HG03159 (cell line): ENCODE data around the gene CCDC190.
"Not testable (repeated sequence)": the region's sequence is repeated elsewhere in the genome, so short reads cannot be mapped to it uniquely, and the experiment has no call there.

ENCODE experiments used
- ATAC-seq: cut with Tn5 transposase; IDR thresholded peaks from one replicate; pipeline ENCODE4 v1.9.1; 2021; ENCODE audit warnings: mild to moderate bottlenecking, moderate library complexity; ENCODE audit not compliant: unreplicated experiment

Gene CCDC190

GRCh38 chr1:162878000-162878596 lies 17.1 kb upstream of the CCDC190 start:
- no peak for ATAC-seq

- ATAC-seq, result no peak
Observed at GRCh38 chr1:162877412-162877811, 16.4 kb upstream of the CCDC190 start.

GRCh38 chr1:162876751-162877150 lies 15.8 kb upstream of the CCDC190 start:
- no peak for ATAC-seq

GRCh38 chr1:162873671-162874666 lies 13.0 kb upstream of the CCDC190 start:
- ATAC-seq, result no peak

GRCh38 chr1:162872981-162873380 lies 12.0 kb upstream of the CCDC190 start:
- ATAC-seq, result no peak

- not testable (repeated sequence) for ATAC-seq
Observed at GRCh38 chr1:162871417-162871816, 10.4 kb upstream of the CCDC190 start.

GRCh38 chr1:162868972-162869371 lies 8.0 kb upstream of the CCDC190 start:
- no peak for ATAC-seq

GRCh38 chr1:162861625-162862024 lies 650 bp upstream of the CCDC190 start:
- no peak for ATAC-seq

GRCh38 chr1:162859191-162859590 lies 1.8 kb downstream of the CCDC190 start:
- ATAC-seq, result no peak

- no peak for ATAC-seq
Observed at GRCh38 chr1:162857850-162858249, 3.1 kb downstream of the CCDC190 start.

- ATAC-seq, result no peak
Observed at GRCh38 chr1:162856260-162856659, 4.7 kb downstream of the CCDC190 start.

- no peak for ATAC-seq
Observed at GRCh38 chr1:162855461-162856150, 5.4 kb downstream of the CCDC190 start.

- ATAC-seq, result peak; percentile 78
Observed at GRCh38 chr1:162854245-162854882, 6.6 kb downstream of the CCDC190 start.

- ATAC-seq, result no peak
Observed at GRCh38 chr1:162851341-162851740, 9.6 kb downstream of the CCDC190 start.

- no peak for ATAC-seq
Observed at GRCh38 chr1:162849711-162850110, 11.3 kb downstream of the CCDC190 start.

GRCh38 chr1:162847839-162848453 lies 13.0 kb downstream of the CCDC190 start:
- ATAC-seq, result no peak

- no peak for ATAC-seq
Observed at GRCh38 chr1:162846256-162847212, 14.4 kb downstream of the CCDC190 start.

- ATAC-seq, result no peak
Observed at GRCh38 chr1:162844153-162844552, 16.8 kb downstream of the CCDC190 start.

GRCh38 chr1:162840250-162840839 lies 20.6 kb downstream of the CCDC190 start:
- ATAC-seq, result no peak
